HG03342 (cell line): ENCODE data around the gene KLF2.

Experiments used
- ATAC-seq: cut with Tn5 transposase; IDR thresholded peaks from one replicate; pipeline ENCODE4 v1.9.1; 2021; ENCODE audit warnings: mild to moderate bottlenecking, moderate library complexity; ENCODE audit not compliant: unreplicated experiment

KLF2 gene

DNA sequence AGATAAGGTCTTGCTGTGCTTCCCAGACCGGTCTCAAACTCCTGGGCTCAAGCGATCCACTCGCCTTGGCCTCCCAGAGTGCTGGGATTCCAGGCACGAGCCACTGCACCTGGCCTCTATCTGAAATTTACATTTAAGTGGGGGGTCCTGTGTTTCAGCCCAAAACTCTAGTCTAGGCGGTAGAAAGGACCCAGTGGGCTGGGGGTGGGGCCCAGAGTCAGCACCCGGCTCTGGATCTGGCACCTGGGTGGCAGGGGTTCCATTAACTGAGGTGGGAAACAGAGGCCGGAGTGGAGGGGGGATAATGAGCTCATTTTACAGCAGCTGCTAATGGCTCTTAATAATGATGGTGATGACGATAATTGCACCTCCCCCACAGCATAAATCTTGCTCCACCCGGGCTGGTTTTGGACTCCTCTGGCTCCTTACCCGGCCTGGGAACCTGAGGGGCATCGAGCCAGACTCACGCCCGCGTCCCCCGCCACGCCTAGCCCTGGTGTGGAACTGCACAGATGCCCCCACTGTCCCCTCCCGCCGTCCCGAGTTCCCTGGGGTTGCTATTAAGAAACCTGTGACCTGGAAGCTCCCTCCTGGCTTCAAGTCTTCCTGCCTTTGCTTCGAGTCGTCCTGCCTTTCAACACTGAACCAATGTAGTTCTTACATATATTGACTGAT is 17.8 kb upstream of the KLF2 start:
- no peak for ATAC-seq

DNA sequence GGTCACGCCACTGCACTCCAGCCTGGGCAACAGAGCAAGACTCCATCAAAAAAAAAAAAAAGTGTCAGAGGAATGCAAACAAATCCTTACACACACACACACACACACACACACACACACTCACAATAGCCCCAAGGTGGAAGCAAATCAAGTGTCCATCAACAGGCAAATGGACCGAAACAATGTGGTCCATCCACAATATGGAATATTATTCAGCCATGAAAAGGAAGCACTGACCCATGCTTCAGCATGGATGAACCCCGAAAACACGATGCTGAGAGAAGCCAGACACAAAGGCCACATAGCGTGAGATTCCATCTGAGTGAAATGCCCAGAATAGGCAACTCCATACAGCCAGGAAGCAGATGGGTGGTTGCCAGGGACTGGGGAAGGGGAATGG is 16.5 kb upstream of the KLF2 start:
- ATAC-seq: no peak

DNA sequence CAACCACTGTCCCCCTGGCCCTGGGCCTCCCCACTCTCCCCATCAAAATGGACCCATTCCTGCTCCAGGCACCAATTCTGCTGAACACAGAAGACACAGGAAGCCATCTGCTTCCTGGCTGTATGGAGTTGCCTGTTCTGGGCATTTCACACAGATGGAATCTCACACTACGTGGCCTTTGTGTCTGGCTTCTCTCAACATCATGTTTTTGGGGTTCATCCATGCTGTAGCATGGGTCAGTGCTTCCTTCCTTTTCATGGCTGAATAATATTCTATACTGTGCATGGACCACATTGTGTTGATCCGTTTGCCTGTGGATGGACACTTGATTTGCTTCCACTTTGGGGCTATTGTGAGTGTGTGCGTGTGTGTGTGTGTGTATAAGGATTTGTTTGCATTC is 15.0 kb upstream of the KLF2 start:
- ATAC-seq: no peak

DNA sequence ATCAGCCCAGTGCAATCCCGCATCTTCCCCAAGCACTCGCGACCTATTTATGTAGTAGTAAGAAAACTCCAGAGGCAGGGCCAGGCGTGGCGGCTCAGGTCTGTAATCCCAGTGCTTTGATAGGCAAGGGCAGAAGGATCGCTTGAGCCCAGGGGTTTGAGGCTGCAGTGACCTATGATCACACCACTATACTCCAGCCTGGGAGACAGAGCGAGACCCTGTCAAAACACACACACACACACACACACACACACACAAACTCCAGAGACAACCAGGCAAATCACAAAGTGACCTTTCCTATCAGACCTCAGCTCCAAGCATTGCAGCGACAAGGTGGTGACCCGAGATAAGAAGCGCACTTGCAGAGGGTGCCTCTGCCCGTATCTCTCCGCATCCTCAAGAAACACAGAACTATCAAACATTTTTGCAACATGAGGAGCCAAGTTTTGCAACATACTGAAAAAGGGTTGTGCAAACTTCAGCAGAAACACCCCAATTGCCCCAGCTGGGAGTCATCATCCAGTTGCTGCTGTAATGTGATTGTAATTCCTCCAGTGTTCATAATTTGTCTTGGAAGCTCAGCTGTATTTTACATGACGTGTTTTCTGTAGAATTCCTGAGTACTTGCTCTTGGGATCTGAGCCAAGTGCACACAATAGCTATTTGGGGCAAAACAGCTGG is 8.7 kb upstream of the KLF2 start:
- no peak for ATAC-seq

DNA sequence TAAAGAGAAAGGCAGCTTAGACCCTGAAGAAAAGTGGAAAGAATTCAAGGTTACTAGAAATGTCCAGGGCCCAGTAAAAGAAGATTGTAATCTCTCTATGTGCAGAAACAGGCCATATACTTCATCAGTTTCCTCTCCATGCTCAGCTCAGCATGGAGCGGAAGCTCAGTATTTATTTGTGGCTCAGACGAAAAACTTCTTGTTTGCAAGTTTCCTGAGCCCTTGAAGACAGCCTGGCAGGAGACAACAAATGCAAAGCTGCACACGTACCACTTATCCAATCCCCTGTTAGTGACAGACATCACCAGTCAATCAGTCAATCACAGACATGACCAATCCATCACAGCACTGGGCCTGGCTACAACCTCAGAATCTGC is 8.1 kb upstream of the KLF2 start:
- ATAC-seq: no peak

DNA sequence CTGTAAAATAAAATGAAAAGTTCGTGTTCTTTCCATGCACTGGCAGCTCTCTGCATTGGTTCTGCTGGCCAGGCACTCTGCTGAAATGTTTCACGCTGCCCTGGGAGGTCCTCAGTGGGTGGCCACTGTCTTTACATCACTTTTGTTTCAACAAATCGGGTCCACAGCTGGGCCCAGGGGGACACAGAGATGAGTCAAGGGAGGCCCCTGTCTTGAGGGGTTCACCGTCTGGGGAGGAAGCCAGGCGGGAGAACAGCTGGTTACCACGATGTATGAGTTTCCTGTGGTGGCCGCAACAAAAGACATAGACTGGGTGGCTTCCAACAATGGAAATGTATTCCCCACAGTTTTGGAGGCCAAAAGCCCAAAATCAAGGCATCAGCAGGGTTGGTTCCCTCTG is 5.1 kb upstream of the KLF2 start:
- no peak for ATAC-seq

DNA sequence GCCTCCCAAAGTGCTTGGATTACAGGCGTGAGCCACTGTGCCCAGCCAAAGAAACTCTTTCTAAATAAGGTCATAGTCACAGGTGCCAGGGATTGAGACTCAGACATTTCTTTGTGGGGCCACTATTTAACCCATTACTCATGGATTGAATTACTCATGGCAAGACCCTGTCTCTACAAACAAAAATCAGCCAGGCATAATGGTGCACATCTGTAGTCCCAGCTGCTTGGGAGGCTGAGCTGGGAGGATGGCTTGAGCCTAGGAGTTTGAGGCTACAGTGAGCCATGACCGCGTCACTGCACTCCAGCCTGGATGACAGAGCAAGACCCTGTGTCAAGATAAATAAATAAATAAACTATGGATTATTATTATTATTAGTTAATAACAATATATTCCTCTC is 3.6 kb upstream of the KLF2 start:
- no peak for ATAC-seq

DNA sequence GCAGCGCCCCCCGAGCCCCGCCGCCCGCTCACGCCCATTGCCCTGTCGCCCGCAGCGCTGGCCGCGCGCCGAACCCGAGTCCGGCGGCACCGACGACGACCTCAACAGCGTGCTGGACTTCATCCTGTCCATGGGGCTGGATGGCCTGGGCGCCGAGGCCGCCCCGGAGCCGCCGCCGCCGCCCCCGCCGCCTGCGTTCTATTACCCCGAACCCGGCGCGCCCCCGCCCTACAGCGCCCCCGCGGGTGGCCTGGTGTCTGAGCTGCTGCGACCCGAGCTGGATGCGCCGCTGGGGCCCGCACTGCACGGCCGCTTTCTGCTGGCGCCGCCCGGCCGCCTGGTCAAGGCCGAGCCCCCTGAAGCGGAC is 518 bp downstream of the KLF2 start:
- peak; percentile 1 for ATAC-seq

DNA sequence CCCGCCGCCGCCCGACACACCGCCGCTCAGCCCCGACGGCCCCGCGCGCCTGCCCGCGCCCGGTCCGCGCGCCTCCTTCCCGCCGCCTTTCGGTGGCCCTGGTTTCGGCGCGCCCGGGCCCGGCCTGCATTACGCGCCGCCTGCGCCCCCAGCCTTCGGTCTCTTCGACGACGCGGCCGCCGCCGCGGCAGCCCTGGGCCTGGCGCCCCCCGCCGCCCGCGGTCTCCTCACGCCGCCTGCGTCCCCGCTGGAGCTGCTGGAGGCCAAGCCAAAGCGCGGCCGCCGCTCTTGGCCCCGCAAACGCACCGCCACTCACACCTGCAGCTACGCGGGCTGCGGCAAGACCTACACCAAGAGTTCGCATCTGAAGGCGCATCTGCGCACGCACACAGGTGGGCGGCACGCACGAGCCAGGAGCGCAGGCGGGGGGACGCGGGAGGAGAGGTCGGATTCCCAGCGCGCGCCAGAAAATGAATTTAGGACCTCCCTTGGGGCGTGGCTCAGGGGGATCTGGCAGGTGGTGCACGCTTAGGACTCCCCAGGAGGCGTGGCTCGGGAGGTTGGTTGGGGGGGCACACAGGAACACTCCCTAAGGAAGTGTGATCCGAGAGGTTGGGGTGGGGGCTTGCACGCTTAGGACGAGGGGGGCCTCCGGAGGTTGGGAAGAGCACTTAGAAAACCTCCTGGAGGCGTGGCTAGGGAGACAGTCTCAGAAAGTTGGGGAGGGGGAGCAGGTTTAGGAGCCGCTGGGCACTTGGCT is 1.2 kb downstream of the KLF2 start:
- ATAC-seq: no peak

DNA sequence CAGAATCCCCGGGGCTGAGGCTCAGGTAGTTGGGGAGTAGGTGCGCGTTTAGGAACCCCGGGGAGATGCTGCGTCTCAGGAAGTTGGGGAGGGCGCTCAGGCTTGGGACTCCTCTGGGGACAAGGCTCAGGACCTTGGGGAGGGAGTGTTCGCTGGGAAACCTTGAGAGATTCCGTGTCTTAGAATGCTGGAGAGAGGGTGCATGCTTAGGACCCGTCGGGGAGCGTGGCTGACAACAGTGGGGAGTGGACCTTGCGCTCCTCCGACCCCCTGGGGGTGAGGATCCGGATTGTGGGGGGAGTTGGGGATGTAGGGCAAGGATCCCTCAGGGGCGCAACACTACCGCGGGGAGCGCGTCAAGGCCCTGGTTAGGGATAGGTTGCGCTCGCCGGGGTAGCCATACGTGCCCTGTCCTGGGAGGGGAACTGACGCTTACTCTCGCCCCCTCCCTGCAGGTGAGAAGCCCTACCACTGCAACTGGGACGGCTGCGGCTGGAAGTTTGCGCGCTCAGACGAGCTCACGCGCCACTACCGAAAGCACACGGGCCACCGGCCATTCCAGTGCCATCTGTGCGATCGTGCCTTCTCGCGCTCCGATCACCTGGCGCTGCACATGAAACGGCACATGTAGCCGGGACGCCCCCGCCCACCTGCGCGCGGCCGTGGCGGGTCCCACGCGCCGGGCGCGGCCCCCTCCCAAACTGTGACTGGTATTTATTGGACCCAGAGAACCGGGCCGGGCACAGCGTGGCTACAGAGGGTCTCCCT is 2.0 kb downstream of the KLF2 start:
- ATAC-seq: no peak

DNA sequence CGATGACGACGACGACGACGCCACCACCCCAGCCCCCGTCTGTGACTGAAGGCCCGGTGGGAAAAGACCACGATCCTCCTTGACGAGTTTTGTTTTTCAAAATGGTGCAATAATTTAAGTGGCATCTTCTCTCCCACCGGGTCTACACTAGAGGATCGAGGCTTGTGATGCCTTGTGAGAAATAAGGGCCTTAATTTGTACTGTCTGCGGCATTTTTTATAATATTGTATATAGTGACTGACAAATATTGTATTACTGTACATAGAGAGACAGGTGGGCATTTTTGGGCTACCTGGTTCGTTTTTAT is 2.5 kb downstream of the KLF2 start:
- no peak for ATAC-seq

DNA sequence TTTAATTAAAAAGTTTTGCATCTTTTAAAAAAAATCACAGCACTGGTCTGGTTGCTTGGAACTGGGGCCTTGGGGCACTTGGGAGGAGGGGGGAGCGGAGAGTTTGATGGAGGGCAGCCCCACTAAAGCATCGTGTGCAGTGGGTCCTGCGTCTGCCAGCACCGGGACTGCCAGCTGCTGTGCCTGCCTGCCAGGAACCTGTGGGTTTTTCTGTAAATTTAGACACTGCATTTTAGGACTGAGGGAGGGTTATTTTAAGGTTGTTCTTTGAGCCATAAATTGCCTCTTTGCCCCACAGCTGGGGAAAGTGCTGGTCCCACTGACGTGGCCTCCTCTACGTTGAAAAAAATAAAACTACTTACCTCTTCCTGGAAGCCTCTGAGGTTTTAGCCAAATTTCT is 2.9 kb downstream of the KLF2 start:
- no peak for ATAC-seq

DNA sequence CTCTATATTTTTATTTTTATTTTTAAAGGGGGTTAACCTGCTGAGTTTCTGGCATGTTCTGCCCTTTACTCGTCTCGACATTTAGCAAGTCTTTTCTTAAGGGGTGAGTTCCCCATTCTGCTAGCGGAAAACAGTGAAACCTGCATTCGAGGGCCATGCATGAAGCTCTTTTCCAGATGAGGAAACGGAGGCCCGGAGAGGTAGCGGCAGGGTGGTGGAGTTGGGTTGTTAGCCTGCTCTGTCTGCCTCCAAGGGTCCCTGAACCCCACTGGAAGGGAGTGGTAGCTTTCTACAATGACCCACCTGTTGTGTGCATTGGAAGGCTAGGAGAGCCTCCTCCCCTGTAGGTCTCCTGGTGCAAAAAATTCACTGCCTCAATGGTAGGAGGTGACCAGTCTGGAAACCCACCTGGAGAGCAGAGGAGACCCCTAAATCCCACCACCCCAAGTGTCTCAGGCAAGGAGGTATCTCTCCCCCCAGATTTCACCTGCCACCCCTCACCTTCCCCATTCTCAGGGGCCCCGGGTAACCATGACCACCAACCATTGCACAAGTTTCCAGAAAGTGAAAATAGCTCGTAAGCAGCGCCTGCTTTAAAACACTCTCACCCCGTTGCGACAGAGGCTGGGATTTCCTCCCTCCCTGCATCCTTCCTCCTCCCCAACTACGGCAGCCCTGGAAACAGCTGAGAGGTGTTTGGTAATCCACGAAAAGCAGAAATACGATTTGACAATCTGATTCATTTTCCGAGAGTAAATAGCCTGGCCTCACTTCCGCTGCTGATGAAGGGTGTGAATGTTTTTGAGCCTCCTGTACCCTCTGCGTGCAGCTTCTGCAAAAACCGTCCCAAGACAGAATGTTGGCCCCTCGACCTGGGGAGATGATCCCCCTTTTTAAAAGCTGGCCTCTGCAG is 3.5 kb downstream of the KLF2 start:
- ATAC-seq: no peak

DNA sequence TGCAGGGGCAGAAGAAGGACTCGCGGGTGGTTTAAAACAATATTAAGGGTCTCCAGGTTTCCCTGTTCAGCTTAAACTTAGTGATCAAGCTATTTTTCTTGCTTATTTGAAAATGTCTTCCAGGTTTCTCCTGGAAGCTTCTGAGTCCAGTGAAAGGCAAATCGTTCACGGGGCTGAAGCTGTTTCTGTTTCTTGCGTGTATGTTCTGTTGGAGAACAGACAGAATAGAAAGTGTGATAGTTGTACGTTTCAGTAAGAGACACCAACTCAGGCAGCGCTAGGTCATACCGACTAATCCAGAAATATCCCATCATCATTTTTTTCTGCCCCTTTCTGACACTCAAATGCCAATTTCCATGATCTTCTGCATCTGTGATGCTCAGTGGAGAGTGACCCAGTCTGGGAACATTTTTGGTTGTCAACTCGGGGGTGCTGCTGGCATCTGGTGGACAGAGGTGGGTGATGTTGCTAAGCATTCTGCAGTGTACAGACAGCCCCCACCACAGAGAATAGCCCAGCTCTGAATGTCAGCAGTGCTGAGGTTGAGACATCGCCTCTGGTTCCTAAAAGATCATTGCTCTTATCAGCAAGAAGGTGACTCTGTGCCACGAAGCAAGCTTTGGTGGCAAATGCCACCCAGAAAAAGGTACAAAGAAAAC is 4.3 kb downstream of the KLF2 start:
- no peak for ATAC-seq

DNA sequence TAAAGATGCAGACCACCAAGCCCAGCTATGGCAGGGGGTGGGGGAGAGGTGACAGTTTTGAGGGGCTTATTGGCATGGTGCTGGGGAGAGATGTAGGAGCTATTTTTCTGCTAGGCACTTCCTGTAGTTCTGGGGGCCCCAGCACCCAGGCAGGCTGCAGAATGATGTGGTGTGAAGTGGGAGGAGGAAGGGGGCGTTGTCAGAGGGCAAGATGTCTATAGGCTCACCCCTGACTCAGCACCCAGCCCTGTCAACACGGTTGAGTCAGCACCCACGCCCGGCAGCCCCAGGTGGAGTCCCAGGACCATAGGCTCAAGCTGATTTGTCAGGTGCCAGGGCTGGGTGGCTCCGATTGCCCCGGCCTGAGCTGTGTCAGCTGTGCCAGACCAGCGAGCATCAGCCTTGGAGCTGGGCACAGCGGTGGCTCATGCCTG is 5.8 kb downstream of the KLF2 start:
- ATAC-seq: peak; percentile 48

DNA sequence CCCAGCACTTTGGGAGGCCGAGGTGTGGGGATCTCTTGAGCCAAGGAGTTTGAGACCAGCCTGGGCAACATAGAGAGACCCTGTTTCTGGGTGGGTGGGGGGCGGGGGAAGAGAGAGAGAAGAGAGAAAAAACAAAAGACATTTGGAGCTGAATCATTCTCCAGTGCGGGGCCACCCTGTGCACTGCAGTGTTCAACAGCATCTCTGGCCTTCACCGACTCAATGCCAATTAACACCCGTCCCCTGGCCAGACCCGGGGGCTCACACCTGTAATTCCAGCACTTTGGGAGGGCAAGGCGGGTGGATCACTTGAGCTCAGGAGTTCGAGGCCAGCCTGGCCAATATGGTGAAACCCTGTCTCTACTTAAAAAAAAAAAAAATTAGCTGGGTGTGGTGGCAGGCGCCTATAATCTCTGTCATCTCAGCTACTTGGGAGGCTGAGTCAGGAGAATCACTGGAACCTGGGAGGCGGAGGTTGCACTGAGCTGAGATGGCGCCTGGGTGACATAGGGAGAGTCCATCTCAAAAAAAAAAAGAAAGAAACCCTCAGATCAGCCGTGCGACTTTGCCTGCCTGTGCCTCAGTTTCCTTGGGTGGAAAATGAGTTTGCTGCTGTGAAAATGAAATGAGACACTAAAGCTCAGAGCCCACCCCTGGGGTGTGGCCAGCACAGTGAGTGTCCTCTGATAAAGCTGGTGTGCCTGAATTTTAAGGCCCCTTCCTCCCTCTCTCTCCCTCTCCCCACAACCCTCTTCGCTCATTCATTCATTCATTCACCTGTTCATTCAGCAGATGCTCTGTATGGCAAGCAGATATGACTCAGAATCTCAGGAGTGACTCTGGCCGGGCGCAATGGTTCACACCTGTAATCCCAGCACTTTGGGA is 6.4 kb downstream of the KLF2 start:
- ATAC-seq: no peak

DNA sequence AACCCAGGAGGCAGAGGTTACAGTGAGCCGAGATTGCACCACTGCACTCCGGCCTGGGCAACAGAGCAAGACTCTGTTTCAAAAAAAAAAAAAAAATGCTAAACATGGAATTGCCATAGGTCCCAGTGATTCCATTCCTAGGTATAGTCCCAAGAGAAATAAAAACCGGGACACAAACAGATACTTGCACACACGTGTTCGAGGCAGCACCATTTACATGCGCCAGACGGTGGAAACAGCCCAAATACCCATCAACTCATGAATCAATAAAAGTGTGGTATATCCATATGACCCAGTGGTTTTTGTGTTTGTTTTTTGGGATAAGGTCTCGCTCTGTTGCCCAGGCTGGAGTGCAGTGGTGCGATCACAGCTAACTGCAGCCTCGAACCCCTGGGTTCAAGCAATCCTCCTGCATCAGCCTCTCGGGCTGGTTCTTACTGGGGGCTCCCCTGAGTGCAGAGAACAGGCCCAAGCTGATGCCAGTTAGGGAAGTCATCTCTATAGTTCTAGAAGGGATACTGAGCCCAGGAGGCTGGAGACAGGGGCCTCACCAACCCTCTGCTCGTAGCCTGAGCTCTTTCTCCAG is 8.5 kb downstream of the KLF2 start:
- ATAC-seq: no peak

DNA sequence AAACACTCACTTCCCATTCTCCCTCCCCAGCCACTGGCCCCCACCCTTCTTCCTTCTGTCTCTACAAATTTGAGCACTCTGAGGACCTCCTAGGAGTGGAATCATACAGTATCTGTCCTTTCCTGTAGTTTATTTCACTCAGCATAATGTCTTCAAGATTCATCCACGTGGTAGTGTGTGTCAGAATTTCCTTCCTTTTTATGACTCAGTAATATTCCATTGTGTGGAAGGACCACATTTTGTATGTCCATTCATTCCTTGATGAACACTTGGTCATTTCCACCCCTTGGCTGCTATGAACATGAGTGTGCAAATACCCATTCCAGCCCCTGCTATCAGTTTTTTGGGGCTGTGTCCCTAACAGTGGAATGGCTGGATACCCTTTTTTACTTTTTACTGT is 9.8 kb downstream of the KLF2 start:
- ATAC-seq: no peak

DNA sequence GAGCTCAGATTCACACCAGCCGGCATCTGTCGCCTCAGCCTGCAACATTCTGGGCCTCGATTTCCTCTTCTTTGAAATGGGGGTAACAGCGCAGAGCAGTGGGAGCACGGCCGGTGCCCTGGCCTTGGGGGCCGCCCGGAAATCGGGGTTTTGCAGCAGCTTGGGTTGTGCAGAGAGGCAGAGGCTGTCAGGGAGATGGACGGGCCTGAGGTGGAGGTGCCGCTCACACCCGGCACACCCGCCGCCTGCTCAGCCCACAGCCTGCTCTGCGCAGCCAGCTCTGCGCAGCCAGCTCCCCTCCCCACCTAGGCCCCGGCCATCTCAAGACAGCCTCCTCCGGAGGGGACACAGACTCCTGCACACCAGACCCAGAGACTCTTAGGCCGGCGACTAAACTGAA is 10.6 kb downstream of the KLF2 start:
- no peak for ATAC-seq
